H1 (cell line): ENCODE results near the gene BEST3. TPM values are rescaled to one million over a fixed set of nuclear protein-coding genes. Genes with fewer than 3 reads are reported as not detected.

Experiments used
- CTCF ChIA-PET: fragments of 300-600 bp; sonication (Branson Sonifier 250); formaldehyde crosslinking; loops from one replicate; lab custom pipeline; 2021; ENCODE audit not compliant: partially characterized antibody; lab: Charles Lee
- POLR2A ChIA-PET: fragments of 300-600 bp; sonication (Branson Sonifier 250); formaldehyde crosslinking; loops from one replicate; lab custom pipeline; 2021; ENCODE audit warnings: inconsistent platforms; ENCODE audit not compliant: partially characterized antibody; lab: Charles Lee
- DNase-seq, 2 experiments: peaks; one replicate each; pipeline versions ENCODE4 v3.0.0 to v3.0.0-alpha.2; 2010 to 2022; ENCODE audit warnings: low spot score in 2 of 2, low read depth in 1 of 2, mixed read lengths in 1 of 2
- FAIRE-seq: peaks from 2 replicates; lab custom pipeline; 2011; peaks lifted over from hg19 to GRCh38; lab: Jason Lieb, UNC
- H2AFZ ChIP-seq: 2 replicates; pipeline ENCODE4 v1.8.1; 2012; ENCODE audit warnings: low read length, inconsistent platforms
- H2AK5ac ChIP-seq: 2 replicates; pipeline ENCODE4 v1.6.1; 2013; ENCODE audit warnings: low read depth, low read length
- H2BK120ac ChIP-seq: replicated peaks from 2 replicates; pipeline ENCODE3; 2013; ENCODE audit warnings: low read depth, low read length, inconsistent platforms
- H2BK12ac ChIP-seq: 2 replicates; pipeline ENCODE4 v1.6.1; 2013; ENCODE audit warnings: low read depth, low read length
- H2BK15ac ChIP-seq: 2 replicates; pipeline ENCODE4 v1.6.1; 2013; ENCODE audit warnings: low read length
- H2BK20ac ChIP-seq: 2 replicates; pipeline ENCODE4 v1.6.1; 2013; ENCODE audit warnings: low read length
- H2BK5ac ChIP-seq: 2 replicates; pipeline ENCODE4 v1.6.1; 2013; ENCODE audit warnings: low read depth, low read length
- H3K14ac ChIP-seq: 2 replicates; pipeline ENCODE4 v1.6.1; 2013; ENCODE audit warnings: inconsistent platforms; ENCODE audit not compliant: insufficient read length
- H3K18ac ChIP-seq: 2 replicates; pipeline ENCODE4 v1.6.1; 2013; ENCODE audit warnings: low read length; ENCODE audit errors: extremely low read depth
- H3K23ac ChIP-seq: 2 replicates; pipeline ENCODE4 v1.6.1; 2013; ENCODE audit warnings: inconsistent platforms; ENCODE audit not compliant: insufficient read length
- H3K23me2 ChIP-seq: 2 replicates; pipeline ENCODE4 v1.6.1; 2013; ENCODE audit warnings: low read depth, low read length
- H3K27ac ChIP-seq: 2 replicates; pipeline ENCODE4 v1.6.1; 2011; ENCODE audit warnings: low read depth, low read length, inconsistent platforms
- H3K27me3 ChIP-seq, 4 experiments: replicated peaks in 1 of 4; 1 replicate in 1 of 4; 2 replicates in 3 of 4; pipeline versions ENCODE4 v1.6.1 to v1.8.1; 2011 to 2013; ENCODE audit warnings: low read length in 3 of 4, mild to moderate bottlenecking in 3 of 4, inconsistent platforms in 2 of 4, mixed read lengths in 2 of 4, moderate library complexity in 1 of 4; ENCODE audit not compliant: control insufficient read depth in 3 of 4, insufficient read depth in 3 of 4; ENCODE audit errors: extremely low read depth in 1 of 4
- H3K36me3 ChIP-seq, 4 experiments: 2 replicates each; pipeline versions ENCODE4 v1.6.1 to v1.8.1; 2011 to 2013; ENCODE audit warnings: mild to moderate bottlenecking in 4 of 4, low read length in 3 of 4, moderate library complexity in 2 of 4, control low read depth in 1 of 4, inconsistent platforms in 1 of 4; ENCODE audit not compliant: insufficient read depth in 4 of 4, control insufficient read depth in 2 of 4
- H3K4ac ChIP-seq: replicated peaks from 2 replicates; pipeline ENCODE3; 2013; ENCODE audit warnings: low read length, low read depth, mixed read lengths, inconsistent platforms; ENCODE audit not compliant: insufficient read length
- H3K4me1 ChIP-seq, 4 experiments: replicated peaks in 1 of 4; 1 replicate in 1 of 4; 2 replicates in 3 of 4; pipeline versions ENCODE4 v1.6.1 to v1.8.1; 2011 to 2013; ENCODE audit warnings: low read length in 3 of 4, inconsistent platforms in 2 of 4, mixed read lengths in 1 of 4; ENCODE audit not compliant: insufficient read depth in 4 of 4, control insufficient read depth in 3 of 4
- H3K4me2 ChIP-seq, 2 experiments: 2 replicates each; pipeline versions ENCODE4 v1.6.1 to v1.8.1; 2011 to 2013; ENCODE audit warnings: low read depth in 2 of 2, low read length in 2 of 2, control low read depth in 1 of 2, inconsistent platforms in 1 of 2, mild to moderate bottlenecking in 1 of 2; ENCODE audit not compliant: insufficient read depth in 1 of 2
- H3K4me3 ChIP-seq, 4 experiments: fragments of 200-600, 300-600 bp in 1 of 4; sonication (generic), shearing (Covaris generic), sonication (Bioruptor Twin) in 1 of 4; 2 replicates each; pipeline versions ENCODE4 v1.5.1 to v1.8.1; 2011 to 2016; ENCODE audit warnings: low read length in 4 of 4, low read depth in 3 of 4, control low read depth in 2 of 4, inconsistent platforms in 2 of 4, mild to moderate bottlenecking in 2 of 4, mixed read lengths in 1 of 4, moderate library complexity in 1 of 4; ENCODE audit not compliant: insufficient read depth in 2 of 4; ENCODE audit errors: extremely low read depth in 1 of 4
- H3K56ac ChIP-seq: replicated peaks from 2 replicates; pipeline ENCODE3; 2013; ENCODE audit warnings: low read depth, mild to moderate bottlenecking, mixed read lengths, low read length, inconsistent platforms; ENCODE audit not compliant: insufficient read length
- H3K79me1 ChIP-seq: 2 replicates; pipeline ENCODE4 v1.6.1; 2013; ENCODE audit warnings: low read depth, low read length, control low read depth
- H3K79me2 ChIP-seq, 2 experiments: 2 replicates each; pipeline versions ENCODE4 v1.6.1 to v1.8.1; 2012 to 2013; ENCODE audit warnings: low read length in 2 of 2, mild to moderate bottlenecking in 2 of 2, inconsistent platforms in 1 of 2; ENCODE audit not compliant: insufficient read depth in 2 of 2, control insufficient read depth in 1 of 2
- H3K9ac ChIP-seq, 4 experiments: replicated peaks in 1 of 4; 1 replicate in 1 of 4; 2 replicates in 3 of 4; pipeline versions ENCODE4 v1.6.1 to v1.8.1; 2011 to 2013; ENCODE audit warnings: low read depth in 3 of 4, low read length in 3 of 4, control low read depth in 2 of 4, mild to moderate bottlenecking in 2 of 4, moderate library complexity in 2 of 4, inconsistent platforms in 1 of 4; ENCODE audit errors: extremely low read depth in 1 of 4
- H3K9me3 ChIP-seq, 2 experiments: 2 replicates each; pipeline versions ENCODE4 v1.6.1 to v1.8.1; 2012 to 2013; ENCODE audit warnings: mild to moderate bottlenecking in 2 of 2, moderate library complexity in 2 of 2, control low read depth in 1 of 2, inconsistent platforms in 1 of 2, low read depth in 1 of 2, low read length in 1 of 2, mixed read lengths in 1 of 2; ENCODE audit not compliant: insufficient read depth in 2 of 2
- H4K20me1 ChIP-seq, 2 experiments: replicated peaks in 1 of 2; 2 replicates each; pipeline versions ENCODE3 to v1.8.1; 2011 to 2013; ENCODE audit warnings: inconsistent platforms in 2 of 2, low read length in 2 of 2, mild to moderate bottlenecking in 1 of 2; ENCODE audit not compliant: insufficient read depth in 2 of 2, control insufficient read depth in 1 of 2
- H4K5ac ChIP-seq: 2 replicates; pipeline ENCODE4 v1.6.1; 2013; ENCODE audit warnings: low read length, low read depth, mixed read lengths, inconsistent platforms; ENCODE audit not compliant: insufficient read length
- H4K8ac ChIP-seq: 2 replicates; pipeline ENCODE4 v1.8.0; 2013; ENCODE audit warnings: mild to moderate bottlenecking, moderate library complexity, low read length, inconsistent platforms; ENCODE audit not compliant: insufficient read depth; ENCODE audit errors: extremely low read depth
- H4K91ac ChIP-seq: replicated peaks from 2 replicates; pipeline ENCODE3; 2013; ENCODE audit warnings: low read length, mixed read lengths, inconsistent platforms; ENCODE audit not compliant: insufficient read length
- ASH2L ChIP-seq: fragments of 200-600, 300-600 bp; sonication (generic); IDR thresholded peaks from one replicate; pipeline ENCODE4 v1.7.1; 2017; ENCODE audit warnings: low read length
- WGBS, 2 experiments: shearing (Covaris generic) in 1 of 2; methylation state at CpG; one replicate each; pipeline versions ENCODE4 v1.1.6 to v1.1.7; 2013 to 2015; ENCODE audit warnings: low lambda C conversion rate in 2 of 2, mixed read lengths in 2 of 2, inconsistent platforms in 1 of 2, low coverage in 1 of 2, missing lambda C conversion rate in 1 of 2; ENCODE audit not compliant: insufficient replicate concordance in 2 of 2, insufficient coverage in 1 of 2, insufficient read length in 1 of 2; ENCODE audit errors: extremely low coverage in 1 of 2, missing lambda C conversion rate in 1 of 2; 5-methylcytosine and 5-hydroxymethylcytosine counted together
- polyA plus RNA-seq, 7 experiments: library from polyadenylated mRNA; depleted of rRNA in 3 of 7; stranded (reverse) in 5 of 7; unstranded in 2 of 7; fragments of >200 nt in 5 of 7; fragments of 200-250 nt in 2 of 7; gene quantifications; 1 replicate in 5 of 7; 2 replicates in 1 of 7; 4 replicates in 1 of 7; pipeline versions ENCODE4 v1.2.1 to v1.2.3, GENCODE V29; 2011 to 2013; ENCODE audit warnings: missing spikeins in 2 of 7, mixed read lengths in 2 of 7
- total RNA-seq: library from RNA; stranded (reverse); fragmentation: NEBNext Ultra II Directional; extraction: Animal tissue kit (Norgen Biotek cat#: 25700); gene quantifications from 2 replicates; pipeline ENCODE4 v1.2.1, GENCODE V29; 2021

Gene BEST3
- total and polyA plus RNA-seq, 2 of the 8 experiments (the other 6 are each of a cell fraction or from before 2014, with no cell fraction given) = 0.17 TPM; not detected in 1

- no peak overlapping the region for H4K5ac ChIP-seq
- CTCF ChIA-PET = interaction anchor here (0.5 to 8.3 kb wide), 4 partner anchors 8 to 300 kb away, joined by 3 to 68 read pairs (median 35); no protein-coding TSS in a partner anchor
Observed at GRCh38 chr12:69627501-69627900, 71.6 kb downstream of the BEST3 start.

More at GRCh38 chr12:69627501-69627900, 71.6 kb downstream of the BEST3 start:
- no peaks in the 10 kb centered on the region for H3K79me2 ChIP-seq
- H3K14ac ChIP-seq = no peak overlapping the region
- no peak overlapping the region for H2AK5ac ChIP-seq
- H3K27me3 ChIP-seq = no peaks in the 10 kb centered on the region
- WGBS, 2 experiments = 79% methylated on average over 8 of the region's 8 CpGs; no CpG with 5 or more reads in 1 of the 2 experiments
- TF ChIP-seq ASH2L = no peak
- H3K4ac ChIP-seq = no peak overlapping the region
- no peak overlapping the region for H4K91ac ChIP-seq
- no peak overlapping the region for H3K56ac ChIP-seq
- H3K36me3 ChIP-seq = no peaks in the 10 kb centered on the region
- no peak overlapping the region for H4K8ac ChIP-seq
- no peaks in the 10 kb centered on the region for H4K20me1 ChIP-seq
- POLR2A ChIA-PET = no interaction called here
- H2BK5ac ChIP-seq = no peak overlapping the region
- H2BK12ac ChIP-seq = no peak overlapping the region
- H3K4me1 ChIP-seq = no peaks in the 10 kb centered on the region
- DNase-seq (no peak), FAIRE-seq (no peak)
- H3K4me3 ChIP-seq = no peak overlapping the region
- H3K23me2 ChIP-seq = no peaks in the 10 kb centered on the region; the same call in 1 of the 2 replicates
- no peak overlapping the region for H3K27ac ChIP-seq
- no peak overlapping the region for H2BK120ac ChIP-seq
- H3K18ac ChIP-seq = no peak overlapping the region
- no peaks in the 10 kb centered on the region for H3K79me1 ChIP-seq
- no peak overlapping the region for H3K9ac ChIP-seq
- no peak overlapping the region for H3K4me2 ChIP-seq
- no peak overlapping the region for H3K23ac ChIP-seq
- no peaks in the 10 kb centered on the region for H3K9me3 ChIP-seq
- H2AFZ ChIP-seq = no peak overlapping the region
- H2BK15ac ChIP-seq = no peak overlapping the region
- no peak overlapping the region for H2BK20ac ChIP-seq
